ENCODE data around the gene LOC128125822.
"Not testable (repeated sequence)": the region's sequence is repeated elsewhere in the genome, so short reads cannot be mapped to it uniquely, and the experiment has no call there.

Gene LOC128125822

DNA sequence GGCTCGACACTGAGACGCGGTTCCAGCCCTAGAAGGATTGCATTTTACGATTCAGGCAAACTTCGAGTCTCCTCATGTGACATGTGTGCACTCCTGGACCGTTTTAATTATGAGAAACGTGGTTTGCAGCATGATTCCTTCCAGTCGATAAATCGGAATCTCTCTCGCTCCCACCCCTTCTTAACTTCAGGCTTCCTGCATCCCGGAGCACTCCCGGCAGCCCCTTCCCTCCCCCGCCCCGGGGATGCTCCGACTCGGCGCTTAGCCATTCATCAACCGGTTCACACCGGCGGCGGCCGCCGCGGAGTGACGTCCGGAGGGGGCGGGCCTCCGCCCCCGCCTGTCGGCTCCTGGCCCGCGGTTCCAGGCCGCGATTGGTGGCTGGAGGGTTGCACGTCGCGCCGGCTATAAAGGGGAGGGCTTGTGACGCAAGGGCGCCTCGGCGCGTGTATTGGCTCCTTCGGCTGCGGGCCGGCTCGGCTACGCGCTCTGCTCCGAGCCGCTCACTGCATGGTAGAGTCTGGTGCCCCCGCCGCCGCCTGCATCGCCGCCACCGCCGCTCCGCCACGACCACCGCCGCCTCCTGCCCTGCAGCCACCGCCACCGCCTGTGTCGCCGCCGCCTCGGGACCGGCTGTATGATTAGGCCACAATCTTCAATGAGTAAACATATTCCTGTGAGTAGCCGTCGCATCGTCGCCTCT lies at the start of gene LOC128125822, which contains the start of gene PTP4A1:
Gene LOC128125822, plus strand, starts transcription at position 437 of the 703 bp plus-strand sequence.
Gene PTP4A1, plus strand, starts transcription at position 437 of the 703 bp plus-strand sequence. CDS start 4,401 bp downstream, outside the sequence.
- DNase-seq (ENCODE audit: low read depth) = peak; percentile 74

DNA sequence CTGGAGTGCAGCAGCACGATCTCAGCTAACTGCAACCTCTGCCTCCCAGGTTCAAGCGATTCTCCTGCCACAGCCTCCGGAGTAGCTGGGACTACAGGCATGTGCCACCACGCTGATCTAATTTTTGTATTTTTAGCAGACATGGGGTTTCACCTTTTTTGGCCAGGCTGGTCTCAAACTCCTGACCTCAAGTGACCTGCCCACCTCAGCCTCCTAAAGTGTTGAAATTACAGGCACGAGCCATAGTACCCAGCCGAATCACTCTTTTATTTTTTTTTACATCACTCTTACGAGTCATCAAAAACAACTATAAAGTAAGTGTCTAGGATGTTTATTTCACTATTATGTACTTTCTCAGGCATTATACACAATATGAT lies 49.4 kb upstream of the LOC128125822 start:
- DNase-seq (ENCODE audit: low read depth) = not testable (repeated sequence)

DNA sequence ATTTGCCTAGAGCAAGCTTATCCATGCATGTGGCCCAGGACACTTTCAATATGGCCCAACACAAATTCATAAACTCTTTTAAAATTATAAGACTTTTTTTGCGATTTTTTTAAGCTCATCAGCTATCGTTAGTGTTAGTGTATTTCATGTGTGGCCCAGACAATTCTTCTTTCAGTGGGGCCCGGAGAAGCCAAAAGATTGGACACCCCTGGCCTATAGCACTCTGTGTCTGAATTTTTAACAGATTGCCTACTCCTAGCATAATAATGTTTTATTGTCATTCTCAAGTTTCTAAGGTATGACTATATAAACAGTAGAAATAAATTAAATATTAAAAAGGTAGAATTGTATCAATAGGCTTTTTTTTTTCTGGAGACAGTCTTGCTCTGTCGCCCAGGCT lies 48.6 kb upstream of the LOC128125822 start:
- no peak for DNase-seq (ENCODE audit: low read depth)

DNA sequence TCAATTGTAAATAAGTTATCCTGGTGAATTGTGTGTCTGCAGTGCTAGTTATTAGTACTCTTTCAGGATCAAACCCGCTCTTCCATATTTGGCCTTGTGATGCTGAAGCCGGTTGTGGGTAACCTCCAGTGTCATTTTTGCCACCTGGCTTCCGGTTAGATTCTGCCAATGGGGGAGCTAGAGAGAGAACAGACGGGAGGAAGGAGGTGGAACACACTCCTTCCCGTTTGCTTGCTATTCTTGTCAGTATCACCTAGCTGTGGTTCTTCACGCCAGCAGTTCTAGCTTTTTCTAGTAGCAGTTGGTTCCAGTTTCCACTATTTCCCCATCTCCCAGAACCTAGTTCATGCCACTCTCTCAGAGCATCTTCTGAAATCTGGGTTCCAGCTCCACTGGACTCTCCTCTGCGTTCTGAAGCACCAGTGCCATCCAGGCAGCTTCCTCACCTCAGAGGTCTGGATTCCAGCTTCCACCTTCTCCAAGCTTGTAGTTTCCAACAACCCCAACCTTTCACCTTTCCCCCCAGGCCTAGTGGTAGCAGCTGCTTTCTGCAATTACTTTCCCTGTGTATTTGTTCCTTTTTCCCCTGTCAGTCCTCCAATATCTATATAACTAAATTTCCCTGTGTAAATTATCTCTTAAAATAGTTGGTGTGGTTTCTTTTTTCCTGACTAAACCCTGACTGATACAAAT lies 46.9 kb upstream of the LOC128125822 start:
- DNase-seq (ENCODE audit: low read depth) = no peak

DNA sequence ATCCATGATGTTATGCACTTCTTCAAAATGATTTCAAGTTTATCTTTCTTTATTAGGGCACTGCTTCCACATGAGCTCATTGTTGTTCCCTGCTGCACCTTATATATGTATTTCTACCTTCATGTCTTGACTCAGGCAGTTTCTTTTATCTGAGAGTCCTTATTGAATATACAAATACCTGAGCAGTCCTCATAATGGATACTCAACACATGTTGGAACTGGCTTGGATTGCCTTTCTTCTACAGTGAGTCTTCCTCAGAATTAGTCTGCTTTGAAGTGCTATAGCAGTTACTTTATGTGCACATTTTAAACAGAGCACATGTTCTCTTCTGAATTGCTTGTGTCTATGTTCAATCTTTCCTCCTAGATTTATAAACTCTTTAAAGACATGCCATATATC lies 45.3 kb upstream of the LOC128125822 start:
- no peak for DNase-seq (ENCODE audit: low read depth)

DNA sequence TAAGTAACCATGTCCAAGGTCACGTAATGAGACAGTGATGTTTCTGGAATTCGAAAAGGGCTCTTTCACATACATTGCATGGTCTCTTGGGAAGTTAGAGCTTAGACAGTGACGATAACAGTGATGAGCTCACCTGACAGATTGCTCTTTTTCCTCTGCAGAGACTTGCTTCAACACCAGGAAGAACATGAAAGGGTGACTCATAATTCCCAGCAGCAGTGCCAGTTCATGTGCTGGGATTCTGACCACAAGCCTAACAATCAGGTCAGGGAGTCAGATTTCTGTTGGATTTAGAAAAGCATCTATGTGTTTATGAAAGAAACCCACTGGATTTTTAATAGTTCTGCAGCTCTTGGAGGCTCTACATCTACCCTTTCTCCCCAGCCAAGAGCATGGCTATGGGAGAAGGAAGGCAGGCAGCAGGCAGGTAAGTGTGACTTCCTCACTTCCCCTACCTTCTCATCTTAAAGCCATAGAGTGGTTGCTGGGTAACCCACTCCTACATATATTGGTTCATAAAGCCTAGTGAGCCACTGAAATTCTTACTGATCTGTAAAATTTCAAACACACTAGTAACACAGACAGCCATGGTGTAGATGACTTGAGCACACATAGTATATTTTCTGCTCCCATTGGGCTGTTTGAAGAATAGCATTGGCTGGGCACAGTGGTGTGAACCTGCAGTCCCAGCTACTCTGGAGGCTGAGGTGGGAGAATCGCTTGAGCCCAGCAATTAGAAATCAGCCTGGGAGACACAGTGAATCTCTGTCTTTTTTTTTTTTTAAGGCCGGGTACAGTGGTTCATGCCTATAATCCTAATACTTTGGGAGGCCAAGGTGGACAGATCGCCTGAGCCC lies 44.4 kb upstream of the LOC128125822 start:
- peak; percentile 75 for DNase-seq (ENCODE audit: low read depth)

GRCh38 chr6:63529498-63529897 lies 42.8 kb upstream of the LOC128125822 start:
- DNase-seq (ENCODE audit: low read depth) = no peak

GRCh38 chr6:63530182-63530581 lies 42.1 kb upstream of the LOC128125822 start:
- no peak for DNase-seq (ENCODE audit: low read depth)

DNA sequence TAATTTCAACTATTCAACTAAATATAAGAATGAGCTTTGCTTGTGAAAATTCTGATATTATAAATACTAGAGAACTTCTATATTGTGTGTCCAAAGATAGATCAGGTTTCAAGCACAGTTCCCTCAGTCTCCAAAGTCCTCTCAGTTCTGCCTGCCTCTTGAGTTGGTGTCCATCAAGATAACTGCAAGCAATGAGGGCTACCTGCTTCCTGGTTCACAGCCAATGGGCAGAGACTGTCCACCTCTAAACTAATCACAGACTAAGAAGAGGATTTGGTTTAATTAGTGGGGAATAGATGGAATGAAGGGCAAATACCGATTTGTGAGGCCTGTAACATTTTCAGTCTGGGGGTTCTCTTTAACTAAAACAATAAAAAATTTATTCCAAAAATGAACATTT lies 41.3 kb upstream of the LOC128125822 start:
- DNase-seq (ENCODE audit: low read depth) = no peak

- DNase-seq (ENCODE audit: low read depth) = no peak
Measured at GRCh38 chr6:63533026-63533425, 39.3 kb upstream of the LOC128125822 start.

- DNase-seq (ENCODE audit: low read depth) = no peak
Measured at GRCh38 chr6:63533952-63534351, 38.3 kb upstream of the LOC128125822 start.

- no peak for DNase-seq (ENCODE audit: low read depth)
Measured at GRCh38 chr6:63537201-63537958, 34.9 kb upstream of the LOC128125822 start.

- no peak for DNase-seq (ENCODE audit: low read depth)
Measured at GRCh38 chr6:63537959-63538300, 34.4 kb upstream of the LOC128125822 start.

GRCh38 chr6:63538550-63538949 lies 33.7 kb upstream of the LOC128125822 start:
- DNase-seq (ENCODE audit: low read depth) = no peak

DNA sequence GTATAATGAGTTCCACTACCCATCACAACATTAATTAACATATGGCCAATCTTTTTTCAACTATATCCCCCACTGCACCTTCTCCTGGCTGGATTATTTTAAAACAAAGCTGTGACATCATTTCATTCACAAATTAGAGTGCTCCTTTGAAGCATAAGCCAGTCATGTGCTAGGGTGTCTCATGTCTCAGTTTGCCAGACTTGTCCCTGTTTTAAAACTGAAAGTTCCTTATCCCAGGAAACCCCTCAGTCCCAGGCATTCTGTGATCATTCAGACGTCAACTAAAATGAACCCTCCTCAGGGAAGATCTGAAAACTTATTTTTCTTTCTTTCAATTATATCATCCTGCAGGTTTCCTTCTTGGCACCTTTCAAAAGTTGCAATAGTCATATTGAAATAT lies 29.3 kb upstream of the LOC128125822 start:
- DNase-seq (ENCODE audit: low read depth) = no peak

DNA sequence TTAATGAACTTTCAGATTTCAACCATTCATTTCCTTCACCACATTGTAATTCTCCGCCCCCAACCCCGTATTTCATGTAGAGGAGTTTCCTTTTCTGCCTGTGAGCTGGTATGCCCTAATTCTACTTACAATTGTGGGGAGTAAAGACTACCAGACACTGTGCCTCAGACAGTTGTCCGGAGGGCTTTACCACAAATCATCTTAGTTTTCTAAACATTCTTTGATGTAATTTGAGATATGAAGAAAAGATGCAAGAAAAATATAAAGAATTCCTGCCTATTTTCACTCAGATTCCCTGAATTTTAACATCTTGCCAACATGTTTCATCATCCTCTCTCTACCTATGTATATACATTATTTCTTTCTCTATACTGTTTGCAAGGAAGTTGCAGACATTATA lies 28.3 kb upstream of the LOC128125822 start:
- no peak for DNase-seq (ENCODE audit: low read depth)

- DNase-seq (ENCODE audit: low read depth) = no peak
Measured at GRCh38 chr6:63546236-63546635, 26.0 kb upstream of the LOC128125822 start.

- DNase-seq (ENCODE audit: low read depth) = no peak
Measured at GRCh38 chr6:63546697-63547096, 25.6 kb upstream of the LOC128125822 start.

DNA sequence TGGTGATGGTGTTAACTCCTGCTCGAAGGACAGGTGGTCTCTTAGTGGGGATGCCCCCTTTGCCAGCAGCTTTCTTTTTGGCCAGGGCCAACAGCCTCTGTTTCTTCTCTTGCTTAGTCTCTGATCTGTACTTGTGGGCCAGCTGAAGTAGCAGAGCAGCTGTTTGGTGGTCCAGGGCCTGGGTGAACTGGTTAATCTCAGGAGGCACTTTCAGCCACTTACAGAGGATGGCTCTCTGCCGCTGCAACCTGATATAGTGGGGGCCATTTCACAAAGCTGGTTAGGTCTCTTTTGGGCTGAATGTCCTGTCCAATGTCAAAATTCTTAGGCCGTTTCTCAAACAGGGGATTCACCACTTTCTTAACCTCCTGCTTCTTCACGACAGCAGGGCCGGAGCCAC lies 23.2 kb upstream of the LOC128125822 start:
- DNase-seq (ENCODE audit: low read depth) = no peak

DNA sequence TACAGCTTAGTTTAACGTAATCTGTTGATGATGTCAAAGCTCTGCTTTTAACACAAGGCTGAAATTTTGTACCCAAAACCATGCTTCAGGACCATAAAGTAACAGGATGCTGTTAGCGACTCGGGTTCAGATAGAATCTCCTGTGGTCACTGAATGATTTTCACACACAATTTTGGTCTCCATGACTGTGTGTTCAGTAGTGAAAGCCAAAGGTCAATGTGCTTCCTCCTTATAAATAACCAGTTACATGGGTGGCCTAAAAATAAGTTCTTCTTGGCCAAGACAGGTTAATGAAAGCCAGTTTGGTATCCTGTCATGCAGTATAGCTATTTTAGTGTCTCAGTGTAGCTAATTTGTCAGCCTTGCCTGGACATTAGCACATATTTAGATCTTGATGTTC lies 19.1 kb upstream of the LOC128125822 start:
- DNase-seq (ENCODE audit: low read depth) = no peak

- no peak for DNase-seq (ENCODE audit: low read depth)
Measured at GRCh38 chr6:63553900-63554299, 18.4 kb upstream of the LOC128125822 start.

DNA sequence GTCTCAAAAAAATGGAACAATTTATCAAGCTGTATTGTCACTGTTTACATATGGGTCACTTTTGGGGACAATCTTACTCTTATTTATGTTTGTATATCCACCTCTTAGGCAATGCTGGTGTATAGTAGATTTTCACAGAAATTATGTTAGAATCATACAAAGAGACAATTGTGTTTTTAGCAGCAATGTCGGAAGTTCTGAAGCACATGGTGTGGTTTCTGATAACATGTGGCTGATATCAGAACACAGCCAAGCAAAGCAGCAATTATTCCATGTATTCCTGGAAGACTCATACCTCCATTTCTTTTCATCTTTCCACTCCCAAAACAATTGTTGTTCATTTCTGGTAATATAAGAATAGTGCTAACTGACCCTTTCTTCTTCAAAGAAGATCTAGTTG lies 17.5 kb upstream of the LOC128125822 start:
- DNase-seq (ENCODE audit: low read depth) = no peak
